NCI-H1417 treated with DMSO at 0.1 percent for 48 hours (cell line): Measurements from ENCODE around the gene TPRG1.

Source experiments
- DNase-seq: peaks from one replicate; lab custom pipeline; 2025; lab: John Stamatoyannopoulos, UW

The TPRG1 gene

DNA sequence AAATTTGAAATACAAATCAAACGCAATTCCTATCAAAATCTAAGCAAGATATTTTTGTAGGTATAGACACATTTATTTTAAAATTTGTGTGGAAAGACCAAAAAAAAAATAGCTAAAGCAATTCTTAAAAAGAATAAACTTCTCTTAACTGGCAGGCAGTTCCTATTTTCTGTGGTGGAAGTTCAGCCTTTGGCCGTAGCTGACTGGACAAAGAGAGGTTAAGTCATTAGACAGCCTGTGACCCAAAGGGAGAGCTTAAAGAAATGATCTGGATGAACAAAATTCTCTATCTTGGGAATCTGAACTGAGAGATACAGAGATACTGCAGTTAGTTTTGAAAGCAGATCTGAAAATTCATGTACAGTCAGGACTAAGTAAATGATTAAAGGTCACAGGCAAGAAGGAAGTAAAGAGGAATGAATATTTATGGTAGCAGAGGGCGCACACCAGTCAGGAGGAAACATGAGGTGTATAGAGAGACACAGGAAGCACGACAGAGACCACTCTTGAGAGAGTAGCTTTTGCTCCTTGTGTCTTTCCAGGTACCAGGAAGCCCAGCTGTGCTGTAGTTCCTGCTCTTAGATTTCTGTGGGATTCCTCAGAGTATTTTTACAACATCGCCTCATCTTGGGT, 57.5 kb downstream of the TPRG1 start:
- no peak for DNase-seq

DNA sequence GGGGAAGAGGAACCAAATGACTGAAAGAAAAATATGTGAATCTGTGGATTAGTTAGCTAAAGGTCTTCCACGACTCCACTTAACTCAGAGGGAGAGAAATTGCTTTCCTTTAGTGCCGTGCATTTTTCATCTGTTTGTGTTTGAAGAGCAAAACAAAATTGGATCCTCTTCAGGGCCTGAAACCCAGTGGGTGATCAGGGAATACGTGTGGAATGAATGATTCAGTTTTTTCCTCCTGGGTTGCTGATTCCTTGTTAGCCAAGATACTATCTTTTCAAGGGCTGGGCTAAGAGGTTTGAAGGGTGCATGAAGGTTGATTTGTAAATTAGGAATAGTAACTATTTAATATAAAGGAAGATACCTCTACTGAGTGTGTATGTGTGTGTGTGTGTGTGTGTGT, 61.0 kb downstream of the TPRG1 start:
- DNase-seq = no peak

DNA sequence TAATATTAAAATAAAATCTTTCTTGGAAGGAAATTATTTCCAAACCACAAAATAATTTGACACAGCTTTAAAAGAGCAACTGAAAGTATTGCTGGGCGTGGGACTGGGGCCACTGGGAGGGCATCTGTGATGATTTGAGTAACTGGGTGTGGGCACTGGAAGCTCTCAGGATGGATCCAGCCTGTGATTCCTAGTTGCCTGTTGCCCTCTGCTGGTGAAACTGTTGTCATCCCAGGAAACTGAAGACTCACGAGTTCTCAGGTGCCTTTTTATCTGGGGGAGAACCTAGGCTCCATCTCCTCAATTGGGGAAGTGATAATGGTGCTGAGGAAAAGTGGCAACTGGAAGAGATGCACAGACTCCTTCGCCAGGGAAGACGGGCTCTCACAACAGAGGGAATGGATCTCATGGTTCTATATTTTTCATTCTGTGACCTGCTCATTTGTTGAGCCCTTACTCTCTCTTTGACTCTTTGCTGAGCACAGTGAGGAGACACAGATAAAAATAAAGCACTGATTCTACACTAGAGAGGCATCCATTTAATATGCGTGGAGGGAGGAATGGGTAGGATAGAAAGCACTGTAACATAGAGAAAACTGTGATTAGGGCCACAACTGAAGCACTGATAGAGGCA, 61.6 kb downstream of the TPRG1 start:
- no peak for DNase-seq

DNA sequence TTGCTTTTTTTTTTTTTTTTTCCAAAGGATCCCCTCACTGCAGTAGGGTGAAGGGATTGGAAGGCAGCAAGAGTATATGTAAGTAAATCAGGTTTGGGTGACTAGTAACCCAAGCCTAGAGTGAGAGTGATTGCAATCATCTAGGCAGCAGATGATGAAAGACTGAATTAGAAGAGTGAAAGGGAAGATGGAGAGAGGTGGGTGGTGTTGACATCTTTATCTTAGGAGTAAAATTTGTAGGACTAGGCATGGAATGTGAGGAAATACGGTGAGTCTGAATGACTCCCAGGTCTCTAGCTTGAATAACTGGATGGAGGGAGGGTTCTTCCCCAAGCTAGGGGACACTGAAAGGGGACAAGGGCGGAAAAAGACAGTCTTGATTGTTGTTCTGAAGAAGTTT, 63.4 kb downstream of the TPRG1 start:
- DNase-seq = no peak

DNA sequence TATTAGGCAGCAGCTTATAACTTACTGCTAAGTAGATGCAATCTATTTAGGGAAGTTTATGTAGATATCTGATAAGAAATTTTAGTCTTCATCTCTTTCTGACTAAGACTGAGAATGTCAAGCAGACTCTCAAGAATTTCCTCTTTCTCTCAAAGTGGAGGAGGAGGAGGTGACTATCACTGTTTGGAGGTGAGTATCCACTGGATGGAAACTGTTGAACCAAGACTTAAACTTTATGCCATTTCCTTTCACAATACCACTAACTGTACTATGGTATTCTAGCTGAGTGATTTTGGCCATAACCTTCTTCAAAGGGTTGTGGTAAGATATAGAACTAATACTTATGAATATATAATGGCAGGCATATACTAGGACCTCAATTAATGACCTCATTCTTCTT, 64.6 kb downstream of the TPRG1 start:
- DNase-seq = no peak

DNA sequence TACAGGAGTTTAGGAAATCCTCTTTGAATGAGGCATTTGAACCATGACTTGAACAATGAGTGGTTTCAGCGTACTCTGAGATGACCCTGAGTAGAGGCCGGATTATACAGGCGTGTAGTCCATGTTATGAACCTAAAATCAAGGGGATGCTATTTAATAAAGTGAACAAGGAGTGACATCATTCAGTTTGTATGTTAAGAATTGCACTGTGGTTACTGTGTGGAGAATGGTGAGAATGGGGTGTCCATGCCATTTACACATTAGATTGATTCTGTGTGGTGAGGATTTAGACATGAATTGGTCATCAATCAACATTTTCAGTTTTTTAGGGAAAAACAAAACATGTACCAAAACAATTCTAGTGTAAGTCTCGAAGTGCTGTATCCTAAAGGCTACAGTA, 65.8 kb downstream of the TPRG1 start:
- DNase-seq = no peak

DNA sequence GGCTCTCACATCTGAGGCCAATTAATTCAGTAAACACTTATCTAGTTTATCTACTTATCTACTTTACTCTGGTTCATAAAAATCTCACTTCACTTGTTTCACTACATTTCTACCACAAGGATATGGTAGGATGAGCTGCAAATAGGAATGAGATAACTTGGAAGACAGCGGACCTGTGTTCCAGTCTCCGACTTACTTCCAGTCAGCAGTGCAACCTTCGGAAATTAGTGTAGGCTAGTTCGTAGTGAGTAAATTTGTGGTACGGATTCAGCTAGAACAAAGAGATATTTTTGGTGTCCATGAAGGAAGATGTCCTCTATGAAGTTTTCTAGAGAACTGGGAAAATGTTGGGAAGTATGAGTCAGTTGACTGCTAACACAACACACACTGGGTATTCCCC, 66.3 kb downstream of the TPRG1 start:
- no peak for DNase-seq

DNA sequence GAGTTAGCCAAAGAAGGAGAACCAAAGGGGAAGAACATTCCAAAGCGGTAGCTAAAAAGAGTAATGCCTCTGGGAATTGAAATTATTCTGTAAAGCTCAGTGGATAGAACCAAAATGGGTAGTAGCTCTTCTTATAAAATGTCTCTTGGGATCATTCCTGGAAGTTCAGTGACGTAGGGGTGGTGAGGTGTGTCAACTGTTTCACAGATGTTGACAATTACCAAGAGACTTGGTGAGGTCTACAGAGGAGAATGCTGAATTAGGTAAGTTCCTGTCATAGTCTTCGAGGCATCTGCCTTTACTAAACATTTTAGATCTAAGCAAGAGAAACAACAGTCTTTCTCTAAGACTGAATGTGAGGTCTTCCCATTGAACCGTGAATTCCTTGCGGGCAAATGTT, 67.8 kb downstream of the TPRG1 start:
- DNase-seq = no peak

DNA sequence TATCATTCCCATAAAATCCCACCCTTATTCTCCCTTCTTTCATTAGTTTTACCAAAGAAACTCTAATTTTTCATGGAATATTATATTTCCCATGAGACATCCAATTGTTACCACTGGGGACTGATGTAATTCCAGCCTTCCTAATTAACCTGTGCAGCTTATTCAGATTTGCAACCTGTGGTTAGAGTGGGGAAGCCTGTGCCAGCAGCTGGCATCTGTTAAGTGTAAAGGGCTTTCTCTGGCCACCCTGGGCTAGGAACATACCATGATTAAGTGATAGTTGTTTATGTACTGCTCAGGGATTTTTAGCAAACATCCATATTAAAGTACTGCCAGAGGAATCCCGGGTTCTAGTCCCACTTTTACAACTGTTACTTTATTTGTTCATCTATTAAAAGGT, 78.2 kb downstream of the TPRG1 start:
- DNase-seq = no peak

DNA sequence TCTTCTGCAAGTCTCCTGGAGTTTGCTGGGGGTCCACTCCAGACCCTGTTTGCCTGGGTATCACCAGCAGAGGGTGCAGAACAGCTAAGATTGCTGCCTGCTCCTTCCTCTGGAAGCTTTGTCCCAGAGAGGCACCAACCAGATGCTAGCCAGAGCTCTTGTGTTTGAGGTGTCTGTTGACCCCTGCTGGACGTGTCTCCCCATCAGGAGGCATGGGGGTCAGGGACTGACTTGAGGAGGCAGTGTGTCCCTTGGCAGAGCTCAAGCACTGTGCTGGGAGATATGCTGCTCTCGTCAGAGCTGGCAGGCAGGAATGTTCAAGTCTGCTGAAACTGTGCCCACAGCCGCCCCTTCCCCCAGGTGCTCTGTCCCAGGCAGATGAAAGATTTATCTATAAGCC, 86.5 kb downstream of the TPRG1 start:
- DNase-seq = no peak

DNA sequence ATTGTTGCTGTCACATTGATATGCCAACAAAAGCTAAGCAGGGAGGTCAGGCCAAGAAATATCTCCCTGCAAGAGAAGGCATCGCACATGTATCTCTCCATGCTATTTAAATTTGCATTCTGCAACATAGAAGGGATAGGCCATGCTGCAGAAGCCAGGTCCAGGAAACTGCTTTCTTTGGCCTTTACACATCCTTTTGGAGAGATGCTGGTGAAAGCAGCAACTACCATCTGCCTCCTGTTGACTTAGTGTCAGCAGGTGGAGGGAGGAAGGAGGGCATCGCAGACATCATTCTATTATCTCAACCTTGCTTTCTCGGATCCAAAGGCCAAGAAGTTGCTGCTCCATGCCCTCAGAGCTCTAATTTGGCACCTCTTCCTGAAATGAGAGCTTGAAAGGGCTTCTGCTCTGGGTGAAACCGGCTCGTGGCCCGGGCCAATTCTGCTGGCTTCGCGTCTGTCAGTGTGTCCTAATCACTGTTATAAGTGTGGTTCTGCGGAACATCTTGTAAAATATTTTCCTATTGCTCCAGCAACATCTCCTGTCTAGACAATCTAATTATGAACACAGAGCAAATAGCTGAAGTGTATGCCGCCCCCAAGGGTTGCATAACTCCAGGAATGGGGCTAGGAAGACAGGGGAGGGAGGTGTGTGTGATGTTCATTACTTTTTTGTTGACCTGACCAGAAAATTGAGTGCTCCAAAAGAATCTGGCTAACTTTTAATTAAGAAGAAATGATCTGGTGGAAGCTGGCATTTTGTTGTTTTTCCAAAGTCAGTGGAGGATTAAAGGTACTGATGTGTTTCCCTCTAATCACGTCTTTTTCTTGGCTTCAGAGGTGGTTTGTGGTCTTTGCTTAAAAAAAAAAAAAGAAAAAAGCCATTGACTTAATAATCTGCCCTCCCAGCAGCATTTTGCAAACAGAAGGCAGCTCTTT, 89.1 kb downstream of the TPRG1 start:
- no peak for DNase-seq

DNA sequence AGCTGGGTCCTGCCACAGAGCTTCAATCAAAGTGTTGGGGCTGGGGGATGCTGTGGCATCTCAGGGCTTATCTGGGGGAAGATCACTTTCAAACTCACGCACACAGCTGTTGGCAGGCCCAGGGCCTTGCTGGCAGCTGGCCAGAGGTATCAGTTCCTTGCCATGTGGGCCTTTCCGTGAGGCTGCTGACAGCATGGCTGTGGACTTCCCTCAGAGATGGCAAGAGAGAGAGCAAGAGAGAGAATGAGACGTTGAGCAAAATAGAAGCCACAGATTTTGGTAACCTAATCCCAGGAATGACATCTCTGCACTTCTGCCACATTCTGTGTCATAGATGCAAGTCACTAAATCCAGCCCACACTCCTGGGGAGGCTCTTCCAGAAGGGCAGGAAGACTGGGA, 91.0 kb downstream of the TPRG1 start:
- DNase-seq = no peak

DNA sequence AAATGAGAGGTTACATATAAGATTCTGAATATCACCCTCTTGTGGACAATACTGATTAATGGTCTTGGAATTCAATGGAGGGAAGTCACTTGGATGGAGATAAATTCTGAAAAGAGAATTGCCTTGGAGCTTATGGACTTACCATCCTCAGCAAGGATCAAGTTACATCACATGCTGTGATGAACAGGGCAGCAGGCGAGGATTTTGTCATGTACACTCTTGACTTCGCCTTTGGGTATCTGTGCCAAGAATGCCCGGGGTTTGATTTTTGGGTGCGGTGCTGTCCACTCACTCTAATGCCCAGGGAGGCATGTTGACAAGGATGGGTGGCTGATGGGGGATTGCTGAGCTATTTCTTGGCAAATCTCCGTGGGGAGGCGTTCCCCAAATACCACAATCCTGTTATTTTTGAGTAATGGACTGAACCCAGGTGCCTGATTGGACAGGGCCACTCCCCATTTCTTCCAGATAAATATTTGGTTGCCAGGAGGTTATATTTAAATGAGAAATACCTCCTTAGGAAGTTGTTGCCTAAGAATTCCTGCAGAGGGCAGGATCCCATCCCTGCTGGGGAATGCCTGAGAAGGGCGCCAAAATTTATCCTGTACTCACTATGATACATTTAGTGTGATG, 96.3 kb downstream of the TPRG1 start:
- DNase-seq = no peak

DNA sequence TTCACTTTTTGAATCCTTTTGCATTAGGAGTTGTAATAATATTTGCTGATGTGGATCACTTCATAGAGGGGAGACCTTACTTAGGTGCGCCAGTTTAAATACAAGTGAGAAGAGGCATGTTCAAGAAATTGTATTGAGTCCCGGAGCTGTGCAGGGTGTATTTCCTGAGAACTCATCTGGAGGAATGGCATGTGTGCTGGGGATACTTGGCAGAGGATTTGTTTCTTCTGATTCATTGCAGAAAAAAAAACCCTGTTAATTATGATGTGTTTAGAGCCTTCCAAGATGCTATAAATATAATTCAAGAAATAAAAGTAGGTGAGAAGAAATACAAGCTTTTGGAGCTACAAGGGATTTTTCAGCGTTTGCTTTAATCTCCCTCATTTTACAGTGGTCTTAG, 97.6 kb downstream of the TPRG1 start:
- DNase-seq = no peak

DNA sequence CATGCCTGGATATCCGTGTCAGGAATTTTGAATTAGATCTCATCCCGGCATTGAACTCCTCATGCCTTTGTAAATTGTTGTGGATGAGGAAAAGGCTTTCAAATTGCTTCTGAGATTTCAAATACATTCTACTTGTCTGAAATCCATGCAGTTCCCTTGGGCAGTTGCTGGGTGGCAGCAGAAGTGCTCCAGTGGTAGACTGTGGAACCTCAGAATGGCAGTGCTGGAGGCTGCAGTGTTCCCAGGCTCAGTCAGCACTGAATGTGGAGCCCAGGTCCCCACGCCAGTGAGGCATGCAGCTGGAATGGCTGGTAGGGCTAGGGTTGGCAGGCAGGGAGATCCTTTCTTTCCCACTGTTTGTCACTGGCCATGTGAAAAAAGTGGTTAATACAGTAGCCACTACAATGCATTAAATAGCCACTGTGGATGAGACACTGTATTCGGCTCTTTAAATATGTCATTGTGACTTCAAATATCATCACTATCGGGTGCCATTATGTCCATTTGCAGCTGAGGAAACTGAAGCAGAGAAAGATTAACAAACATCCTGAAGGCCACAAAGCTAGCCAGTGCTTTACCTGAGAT, 98.6 kb downstream of the TPRG1 start:
- peak; percentile 30 for DNase-seq

DNA sequence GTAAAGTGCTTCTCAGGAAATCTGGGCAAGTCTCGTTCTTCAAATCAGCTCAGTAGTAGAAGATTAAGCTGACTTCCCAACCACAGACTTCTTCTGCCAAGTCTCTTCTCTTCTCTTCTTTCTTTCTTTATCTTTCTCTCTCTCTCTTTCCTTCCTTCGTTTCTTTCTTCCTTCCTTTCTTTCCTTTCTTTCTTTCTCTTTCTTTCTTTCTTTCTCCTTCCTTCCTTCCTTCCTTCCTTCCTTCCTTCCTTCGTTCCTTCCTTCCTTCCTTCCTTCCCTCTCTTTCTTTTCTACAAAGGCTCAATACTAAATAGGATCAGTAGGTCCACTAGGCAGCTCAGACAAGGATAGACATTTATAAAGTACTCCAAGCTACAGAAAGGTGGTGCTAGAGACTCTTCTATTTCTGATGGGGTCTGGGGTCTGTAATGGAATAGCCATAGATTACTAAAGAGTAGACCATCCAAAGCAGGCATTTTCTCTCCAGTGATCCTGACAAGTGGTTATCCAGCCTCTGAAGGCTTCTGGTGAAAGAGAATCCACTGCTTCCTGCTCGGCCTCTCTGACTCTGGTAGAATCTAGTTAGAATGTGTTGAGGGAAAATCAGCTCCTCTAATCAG, 100.8 kb downstream of the TPRG1 start:
- no peak for DNase-seq

DNA sequence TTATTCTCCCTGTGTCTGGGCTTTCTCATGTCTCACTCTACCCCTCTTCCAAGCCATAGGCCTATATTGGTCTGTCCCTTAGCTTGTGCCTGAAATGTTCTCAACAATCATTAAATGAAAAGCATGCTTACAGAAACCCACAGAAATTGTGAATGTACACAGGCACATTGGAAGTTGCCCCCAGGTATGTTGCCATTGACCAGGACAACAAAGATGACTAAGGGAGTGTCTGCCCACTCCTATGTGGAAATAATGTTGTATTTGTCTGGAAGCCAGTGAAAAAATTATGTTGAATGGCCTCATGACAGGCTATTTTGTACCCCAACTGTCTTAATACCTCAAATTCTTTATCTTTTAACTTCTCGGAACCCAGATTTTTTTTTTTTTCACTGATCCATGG, 102.0 kb downstream of the TPRG1 start:
- DNase-seq = no peak

DNA sequence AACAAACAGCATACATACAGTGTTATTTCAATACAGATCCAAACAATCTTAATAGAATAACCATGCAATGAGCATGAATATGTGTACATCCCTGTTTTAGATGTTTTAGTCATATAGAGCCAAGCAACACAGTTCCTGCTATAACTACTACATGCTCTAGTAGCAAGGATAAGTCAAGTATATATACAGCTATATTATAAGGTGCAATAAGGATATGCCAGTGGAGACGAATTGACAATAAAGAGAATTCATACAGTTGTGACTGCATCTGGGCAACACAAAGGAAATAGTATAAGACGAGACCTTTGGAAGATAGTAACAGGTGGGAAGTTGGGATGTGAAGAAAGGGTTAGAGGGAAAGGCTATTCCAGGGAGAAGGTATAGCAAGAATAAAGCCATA, 103.4 kb downstream of the TPRG1 start:
- DNase-seq = no peak

DNA sequence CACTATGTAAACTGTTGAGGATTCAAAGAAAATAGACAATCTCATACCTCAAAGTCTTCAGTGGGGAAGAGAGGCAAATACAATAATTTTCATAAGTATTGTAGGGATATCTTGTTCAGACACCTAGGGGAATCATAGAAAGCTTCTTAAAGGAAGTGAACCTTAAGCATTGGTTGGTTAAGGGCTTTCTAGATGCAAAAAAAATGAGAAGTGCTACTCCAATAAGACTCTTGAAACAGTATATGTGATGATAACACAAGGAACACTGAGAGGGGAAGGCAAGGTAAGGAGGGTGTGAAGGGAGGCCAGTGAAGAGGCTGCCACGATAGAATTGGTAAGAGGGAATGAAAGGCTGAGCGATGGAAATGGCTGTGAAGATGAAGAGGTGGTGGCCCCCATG, 104.1 kb downstream of the TPRG1 start:
- DNase-seq = no peak

DNA sequence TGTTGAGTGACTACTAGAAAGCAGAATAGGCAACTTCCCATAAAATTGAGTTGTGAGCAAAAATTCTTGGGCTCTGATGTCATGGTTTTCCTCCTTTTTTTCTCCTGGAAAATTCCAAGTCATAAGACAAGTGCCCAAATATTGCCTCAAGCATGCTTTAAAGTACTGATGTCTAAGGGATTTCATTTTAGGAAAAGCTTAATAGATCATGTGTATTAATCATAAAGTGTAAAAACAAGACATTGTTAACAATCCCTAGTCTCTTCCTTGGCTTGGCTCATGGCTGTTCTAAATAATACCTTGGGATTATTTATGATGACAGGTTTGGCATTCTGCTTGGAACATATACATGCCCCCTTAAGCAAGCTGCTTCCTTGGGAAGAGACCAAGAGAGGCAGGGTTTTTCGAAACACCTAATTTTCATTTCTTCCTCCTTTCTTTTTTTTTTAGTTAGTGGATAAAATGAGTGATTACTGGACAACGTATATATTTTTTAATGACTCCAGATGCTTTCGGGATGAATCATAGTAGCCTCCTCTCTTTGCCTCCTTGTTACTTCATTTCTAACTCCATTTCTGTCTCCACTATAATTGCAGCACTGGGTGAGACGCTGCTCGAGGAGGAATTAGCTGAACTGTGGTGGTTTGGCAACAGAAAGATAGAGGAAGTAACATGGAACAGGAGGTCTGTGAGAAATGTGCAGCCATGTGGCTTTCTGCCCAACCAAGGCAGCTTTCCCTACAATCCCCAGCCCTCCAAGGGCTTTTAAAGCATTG, 104.9 kb downstream of the TPRG1 start:
- DNase-seq = no peak

DNA sequence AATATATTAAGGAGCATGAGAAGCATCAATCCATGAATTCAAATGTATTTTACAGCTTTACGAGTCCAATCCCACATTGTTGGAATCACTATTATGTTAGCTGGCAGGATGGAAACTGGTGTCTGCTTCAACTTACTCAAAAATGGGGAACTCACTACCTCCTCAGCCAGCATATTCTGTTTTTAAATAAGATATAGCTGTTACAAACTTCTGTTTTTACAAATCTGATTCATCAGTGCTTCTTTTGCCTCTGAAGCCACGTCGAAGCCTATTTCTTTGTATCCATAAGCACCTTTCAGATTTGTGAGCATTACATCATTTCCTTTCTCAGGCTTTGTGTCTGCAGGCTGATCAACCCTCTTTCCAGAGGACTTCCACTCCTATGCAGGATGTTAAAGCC, 105.9 kb downstream of the TPRG1 start:
- no peak for DNase-seq
